GM18519 (cell line): ENCODE data around the gene SEPTIN2.
"Not testable (repeated sequence)": the region's sequence is repeated elsewhere in the genome, so short reads cannot be mapped to it uniquely, and the experiment has no call there.

Experiments
- ATAC-seq: cut with Tn5 transposase; IDR thresholded peaks from one replicate; pipeline ENCODE4 v1.9.1; 2021; ENCODE audit warnings: mild to moderate bottlenecking, moderate library complexity; ENCODE audit not compliant: unreplicated experiment, low FRiP score

The SEPTIN2 gene

GRCh38 chr2:241375300-241375699 is 59.6 kb downstream of the SEPTIN2 start:
- ATAC-seq: no peak

DNA sequence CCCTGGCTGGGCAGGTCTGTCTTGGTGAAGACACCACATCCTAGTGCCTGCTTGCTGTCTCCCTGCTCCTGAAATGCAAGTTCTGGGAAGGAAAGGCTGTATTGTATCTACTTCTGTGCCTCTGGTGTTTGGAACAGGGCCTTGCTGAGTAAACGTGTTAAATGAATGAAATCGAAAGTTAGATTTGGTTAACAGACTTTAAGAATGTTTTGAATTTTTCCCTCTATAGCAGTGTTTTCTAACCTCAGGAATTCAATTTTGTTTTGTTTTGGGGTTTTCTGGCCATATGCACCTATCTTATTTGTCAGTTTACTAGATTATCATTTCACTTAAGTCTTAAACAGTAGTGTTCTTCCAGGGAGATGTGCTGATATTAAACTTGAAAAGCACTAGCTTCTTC is 61.1 kb downstream of the SEPTIN2 start:
- ATAC-seq: no peak

DNA sequence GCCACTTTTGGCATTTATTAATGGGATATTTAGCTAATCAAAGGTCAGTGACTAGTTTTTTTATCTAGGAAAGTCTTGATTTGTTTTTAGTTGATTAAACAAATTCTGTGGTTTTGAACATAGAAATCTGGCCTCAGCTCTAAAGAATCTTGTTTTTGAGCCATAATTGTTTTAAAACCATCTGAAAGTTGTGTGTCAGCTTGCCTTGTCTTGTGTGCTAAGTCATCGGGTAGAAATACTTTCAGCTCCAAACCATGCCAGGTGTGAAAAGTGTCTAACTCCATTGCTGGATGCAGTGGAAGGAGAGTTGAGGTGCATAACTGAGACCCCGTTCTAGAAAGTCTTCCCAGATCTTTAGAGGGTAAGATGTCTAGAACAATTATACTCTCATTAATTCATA is 63.1 kb downstream of the SEPTIN2 start:
- ATAC-seq: no peak

DNA sequence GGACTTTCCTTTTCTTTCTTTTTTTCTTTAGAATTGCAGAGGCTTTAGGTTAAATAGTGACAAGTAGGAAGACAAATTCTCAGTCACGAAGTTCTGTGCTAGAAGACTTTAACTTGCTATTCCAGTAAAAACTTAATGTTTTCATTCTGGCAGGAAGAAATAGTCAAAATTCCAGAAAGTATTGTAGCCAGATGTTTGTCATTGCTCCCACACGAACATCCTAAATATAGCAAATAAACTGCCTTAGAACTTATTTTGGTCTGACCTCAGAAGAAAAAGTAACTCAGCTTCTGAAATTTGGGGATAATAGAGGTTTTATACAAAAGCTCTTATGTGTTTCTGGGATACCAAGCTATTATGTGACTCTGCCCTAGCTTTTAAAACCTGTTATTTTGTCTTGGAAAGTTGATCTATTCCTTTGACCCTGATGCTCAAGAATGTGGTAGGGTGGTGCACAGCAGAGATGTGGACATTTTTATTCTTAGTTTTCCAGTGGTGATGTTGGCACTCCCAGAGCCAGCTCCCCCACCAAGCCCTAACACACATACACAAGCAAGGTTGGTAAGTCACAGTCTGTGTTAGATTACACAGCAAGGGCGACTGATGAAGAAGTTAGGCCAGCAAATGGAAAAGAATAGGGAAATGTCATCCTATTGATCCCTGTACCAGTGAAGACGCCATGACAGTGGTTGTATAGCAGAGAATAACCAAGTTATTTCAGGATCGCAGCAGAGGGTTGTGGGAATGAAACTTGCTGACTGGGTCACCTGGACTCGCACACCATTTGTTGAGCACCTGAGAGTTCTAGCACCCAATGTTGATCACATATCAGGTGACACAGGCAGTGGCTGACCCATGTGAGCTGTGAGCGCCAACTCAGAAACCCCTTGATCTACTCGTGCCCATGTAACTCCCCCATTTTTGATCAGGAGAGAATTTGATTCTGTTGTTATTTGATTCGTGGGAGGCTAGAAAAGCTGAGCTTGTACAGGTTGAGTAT is 64.1 kb downstream of the SEPTIN2 start:
- ATAC-seq: no peak

DNA sequence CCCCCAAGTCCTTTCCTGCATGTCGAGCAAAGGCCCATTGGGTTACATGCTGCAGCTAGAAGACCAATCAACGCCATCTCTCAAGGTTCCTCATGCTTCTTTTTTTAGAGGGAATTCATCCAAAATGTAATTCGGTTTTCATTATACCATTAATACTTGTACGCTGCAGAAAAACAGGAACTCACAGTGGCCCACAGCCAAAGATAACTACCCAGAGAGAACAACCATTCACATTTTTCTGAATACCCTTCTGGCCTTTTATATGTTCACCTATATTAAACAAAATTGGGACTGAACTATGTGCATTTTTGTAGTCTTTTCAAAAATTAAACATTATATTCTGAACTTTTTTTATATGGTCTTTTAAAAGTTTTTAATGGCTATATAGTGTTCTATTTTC is 66.1 kb downstream of the SEPTIN2 start:
- no peak for ATAC-seq

DNA sequence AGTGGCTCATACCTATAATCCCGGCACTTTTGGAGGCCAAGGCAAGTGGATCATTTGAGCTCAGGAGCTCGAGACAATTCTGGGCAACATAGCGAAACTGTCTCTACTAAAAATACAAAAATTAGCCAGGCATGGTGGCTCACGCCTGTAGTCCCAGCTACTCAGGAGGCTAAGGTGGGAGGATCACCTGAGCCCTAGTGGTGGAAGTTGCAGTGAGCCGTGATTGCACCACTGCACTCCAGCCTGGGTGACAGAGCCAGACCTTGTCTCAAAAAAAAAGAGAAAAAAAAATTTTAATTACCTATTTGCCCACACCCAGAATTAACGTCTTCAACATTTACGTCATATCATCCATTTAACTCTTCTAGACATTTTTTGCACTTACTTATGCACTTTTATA is 69.7 kb downstream of the SEPTIN2 start:
- ATAC-seq: not testable (repeated sequence)

GRCh38 chr2:241386519-241386918 is 70.8 kb downstream of the SEPTIN2 start:
- ATAC-seq: no peak

- no peak for ATAC-seq
These were observed 74.0 kb downstream of the SEPTIN2 start for GRCh38 chr2:241389697-241390096.

- ATAC-seq: no peak
These were observed 74.8 kb downstream of the SEPTIN2 start for GRCh38 chr2:241390301-241391206.

- ATAC-seq: no peak
These were observed 76.4 kb downstream of the SEPTIN2 start for GRCh38 chr2:241391892-241392665.

- not testable (repeated sequence) for ATAC-seq
These were observed 77.0 kb downstream of the SEPTIN2 start for GRCh38 chr2:241392753-241393152.

GRCh38 chr2:241393524-241394196 is 77.9 kb downstream of the SEPTIN2 start:
- no peak for ATAC-seq

GRCh38 chr2:241396809-241397208 is 81.1 kb downstream of the SEPTIN2 start:
- not testable (repeated sequence) for ATAC-seq

DNA sequence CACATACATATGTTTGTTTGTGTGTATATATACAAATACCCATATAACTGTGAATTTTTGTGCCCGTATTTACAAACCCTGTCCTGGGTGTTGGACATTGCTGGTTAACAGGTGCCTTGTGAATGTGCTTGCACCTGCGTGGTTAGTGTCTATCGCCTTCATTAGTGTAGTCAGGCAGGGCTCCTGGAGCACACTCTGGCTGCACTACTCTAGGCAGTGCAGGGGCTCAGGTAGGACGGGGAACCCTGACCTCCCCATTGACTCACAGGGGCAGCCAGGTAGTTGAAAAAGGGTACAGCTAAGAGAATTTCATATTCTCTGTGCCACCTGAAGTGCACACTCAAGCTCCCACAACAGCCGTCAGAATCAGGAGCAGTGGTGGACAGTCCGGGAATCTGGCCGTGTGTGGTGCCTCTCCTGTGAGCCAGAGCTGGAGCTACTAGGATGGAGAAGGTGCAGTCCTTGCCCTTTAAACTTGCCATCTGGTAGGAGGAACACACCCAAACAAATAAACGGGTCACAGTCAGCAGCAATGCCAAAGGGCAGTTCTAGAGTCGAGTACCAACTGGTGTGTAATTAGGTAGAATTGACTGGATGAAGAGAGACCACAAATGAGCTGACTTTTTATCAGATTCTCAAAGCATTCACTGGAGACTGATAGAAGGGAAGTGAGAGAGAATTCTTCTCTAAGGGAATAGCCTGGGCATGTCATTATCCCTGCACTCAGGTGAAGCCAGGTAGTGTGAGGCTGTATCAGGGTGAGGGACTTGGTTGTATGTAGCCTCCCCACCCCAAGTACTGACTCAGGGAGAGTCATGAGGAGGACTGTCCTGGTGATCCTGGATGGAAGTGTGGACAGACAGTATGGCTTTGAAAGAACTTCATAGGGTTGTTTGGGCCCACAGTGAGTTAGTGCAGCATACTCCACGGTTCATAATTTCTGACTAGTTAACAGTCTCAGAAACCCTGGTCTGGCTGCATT is 84.5 kb downstream of the SEPTIN2 start:
- ATAC-seq: no peak
